SHP77 (cell line): Measurements from ENCODE around the gene LY6G5C.

ENCODE experiments used
- DNase-seq, 2 experiments: peaks; one replicate each; lab custom pipeline; 2025; lab: John Stamatoyannopoulos, UW

LY6G5C gene

DNA sequence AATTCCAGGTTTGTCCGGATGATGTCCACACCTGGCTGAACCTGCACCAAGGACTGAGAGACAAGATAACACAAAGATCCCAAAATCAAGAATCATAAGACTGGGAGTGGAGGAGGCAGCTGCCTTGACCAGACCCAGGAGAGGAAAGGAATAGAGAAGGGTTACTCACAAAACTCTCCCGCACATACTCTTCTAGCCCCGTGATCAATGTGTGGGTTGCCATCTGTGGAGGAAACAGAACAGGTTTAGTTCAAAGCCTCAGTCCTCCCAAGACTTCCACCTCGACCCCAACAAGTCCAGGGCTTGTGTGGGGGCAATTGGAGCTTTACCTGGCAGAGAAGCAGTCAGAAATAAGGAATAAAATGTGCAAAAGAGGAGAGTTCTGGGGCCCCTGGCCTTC lies 39.5 kb downstream of the LY6G5C start:
- DNase-seq: no peak

DNA sequence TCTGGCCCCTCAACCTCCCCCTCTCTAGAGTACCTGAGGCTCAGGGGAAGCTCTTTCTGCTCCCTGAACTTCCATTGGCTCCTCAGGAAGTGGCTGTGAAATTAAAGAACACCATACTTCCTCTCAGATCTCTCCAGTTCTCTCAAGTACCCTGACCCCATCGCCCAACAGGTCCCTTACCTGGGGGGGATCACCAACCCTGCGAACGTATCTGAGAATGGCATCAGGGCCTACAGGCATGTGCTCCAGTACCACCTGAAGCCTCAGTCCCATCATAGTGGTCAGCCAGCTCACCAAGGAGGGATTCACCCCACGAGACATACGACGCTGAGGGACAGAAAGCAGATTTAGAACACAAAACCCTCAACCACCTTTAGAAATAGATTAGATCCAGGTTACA lies 40.3 kb downstream of the LY6G5C start:
- DNase-seq: no peak

DNA sequence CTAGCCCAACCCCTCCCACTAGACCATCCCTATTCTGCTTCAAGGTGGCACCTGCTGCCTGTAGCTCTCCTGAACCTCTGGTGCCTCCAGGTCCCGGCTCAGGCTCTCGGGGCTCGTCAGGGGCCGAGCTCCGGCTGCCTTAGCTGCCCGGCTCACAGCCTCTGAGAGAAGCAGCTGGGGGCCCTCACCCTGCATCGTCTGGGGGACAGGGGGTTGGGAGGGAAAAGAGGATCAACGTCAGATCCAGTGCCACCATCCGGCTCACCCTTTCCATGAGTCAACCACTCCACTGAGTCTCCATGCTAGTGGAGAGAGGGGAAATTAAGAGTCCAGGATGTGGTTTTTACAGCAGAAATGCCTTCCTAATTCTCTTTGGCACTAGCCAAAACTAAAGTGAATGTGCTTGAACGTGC lies 41.4 kb downstream of the LY6G5C start:
- DNase-seq: no peak

DNA sequence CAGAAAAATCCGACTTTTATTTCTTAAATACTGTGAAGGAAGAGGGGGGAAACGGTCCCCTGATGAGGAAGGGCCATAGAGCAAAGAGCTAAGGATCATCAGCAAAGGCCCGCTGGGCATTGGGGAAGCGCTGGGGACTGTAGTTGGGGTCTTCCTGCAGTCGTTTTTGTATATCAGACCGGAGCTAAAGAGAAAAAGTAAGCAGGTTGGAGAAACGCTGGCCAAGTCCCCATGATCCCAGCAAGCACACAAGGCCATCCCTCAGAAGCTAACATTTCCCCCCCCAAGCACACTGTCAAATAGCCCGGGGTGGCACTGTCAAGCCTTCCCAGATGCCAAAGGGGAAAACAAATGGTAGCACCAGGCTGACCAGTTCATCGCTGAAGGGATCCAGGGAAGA lies 41.8 kb downstream of the LY6G5C start:
- DNase-seq: no peak

GRCh38 chr6:31636698-31637596 lies 43.9 kb downstream of the LY6G5C start:
- no peak for DNase-seq

GRCh38 chr6:31634969-31635575 lies 45.8 kb downstream of the LY6G5C start:
- no peak for DNase-seq

- no peak for DNase-seq
Observed at GRCh38 chr6:31634131-31634530, 46.7 kb downstream of the LY6G5C start.

DNA sequence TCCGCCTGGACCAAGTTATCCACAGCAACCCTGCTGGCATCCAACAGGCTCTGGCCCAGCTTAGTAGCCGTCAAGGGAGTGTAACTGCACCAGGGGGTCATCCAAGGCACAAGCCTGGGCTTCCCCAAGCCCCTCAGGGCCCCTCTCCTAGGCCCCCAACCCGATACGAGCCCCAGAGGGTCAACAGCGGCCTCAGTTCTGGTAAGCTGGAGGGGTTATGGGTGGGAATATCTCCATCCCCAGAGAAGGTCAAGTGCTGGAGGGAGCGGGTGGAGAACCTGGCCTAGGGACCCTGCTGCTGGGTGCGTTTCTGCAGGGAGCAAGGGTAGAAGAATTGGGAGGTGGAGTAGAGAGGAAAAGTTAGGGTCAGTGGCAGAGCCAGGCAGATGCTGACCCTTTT lies 47.4 kb downstream of the LY6G5C start:
- no peak for DNase-seq

- no peak for DNase-seq
Observed at GRCh38 chr6:31632279-31632946, 48.5 kb downstream of the LY6G5C start.

GRCh38 chr6:31631681-31632278 lies 49.1 kb downstream of the LY6G5C start:
- no peak for DNase-seq

GRCh38 chr6:31631209-31631608 lies 49.7 kb downstream of the LY6G5C start:
- no peak for DNase-seq

GRCh38 chr6:31630177-31630934 lies 50.5 kb downstream of the LY6G5C start:
- DNase-seq: no peak

- DNase-seq: no peak
Observed at GRCh38 chr6:31629014-31629413, 51.9 kb downstream of the LY6G5C start.

DNA sequence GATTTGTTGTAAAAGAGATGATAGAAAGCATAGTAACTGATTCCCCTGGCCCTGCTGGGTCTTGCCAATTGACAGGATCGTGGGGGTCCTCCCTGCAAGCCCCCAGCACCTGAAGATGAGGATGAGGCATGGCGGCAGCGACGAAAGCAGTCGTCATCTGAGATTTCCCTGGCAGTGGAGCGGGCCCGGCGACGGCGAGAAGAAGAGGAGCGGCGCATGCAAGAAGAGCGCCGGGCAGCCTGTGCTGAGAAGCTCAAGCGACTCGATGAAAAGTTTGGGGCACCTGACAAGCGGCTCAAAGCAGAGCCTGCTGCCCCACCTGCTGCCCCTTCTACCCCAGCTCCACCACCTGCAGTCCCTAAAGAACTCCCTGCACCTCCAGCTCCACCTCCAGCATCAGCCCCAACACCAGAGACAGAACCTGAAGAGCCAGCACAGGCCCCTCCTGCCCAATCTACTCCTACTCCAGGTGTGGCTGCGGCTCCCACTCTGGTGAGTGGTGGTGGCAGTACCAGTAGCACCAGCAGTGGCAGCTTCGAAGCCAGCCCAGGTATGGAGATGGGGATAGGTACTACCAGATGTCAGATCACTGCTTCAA lies 53.1 kb downstream of the LY6G5C start:
- DNase-seq: no peak

GRCh38 chr6:31626952-31627351 lies 53.9 kb downstream of the LY6G5C start:
- DNase-seq: no peak
